K562 (cell line): ENCODE data around the gene KBTBD2. TPM values are rescaled to one million over a fixed set of nuclear protein-coding genes. Genes with fewer than 3 reads are reported as not detected.

Source experiments
- ATAC-seq: fragments of 200-7000 bp; cut with Tn5 transposase; 3 replicates; pipeline ENCODE4 v1.9.1; 2020; ENCODE audit warnings: moderate library complexity
- BruUV-seq: library from RNA; stranded (reverse); fragments of 400-500 nt; replicated peaks from 2 replicates; lab custom pipeline; 2021; lab: Mats Ljungman, UMichigan
- CTCF ChIA-PET: fragments of 300-600 bp; formaldehyde crosslinking; extraction: SDS; loops from one replicate; lab custom pipeline; 2021; ENCODE audit warnings: low intra/inter-chr PET ratio; lab: Yijun Ruan, JAX
- POLR2A ChIA-PET: fragments of 300-600, 350-650 bp; sonication (Branson Sonifier 250); formaldehyde crosslinking; extraction: SDS; loops from one replicate; lab custom pipeline; 2021; ENCODE audit warnings: antibody characterized with exemption, inconsistent platforms; lab: Yijun Ruan, JAX
- DNase-seq, 4 experiments: peaks; one replicate each; pipeline versions ENCODE4 v3.0.0 to v3.0.0-alpha.2; 2011 to 2018; ENCODE audit warnings: low spot score in 3 of 4, mixed read lengths in 3 of 4; ENCODE audit errors: extremely low read depth in 1 of 4
- FAIRE-seq: peaks from 2 replicates; lab custom pipeline; 2011; peaks lifted over from hg19 to GRCh38; lab: Jason Lieb, UNC
- H2AFZ ChIP-seq: 2 replicates; pipeline ENCODE4 v1.6.0; 2011; ENCODE audit warnings: low read depth, low read length, control low read depth, inconsistent platforms
- H3K27ac ChIP-seq: fragments of 200-600 bp; 3 replicates; pipeline ENCODE4 v1.8.0; 2011; ENCODE audit warnings: low read depth, mild to moderate bottlenecking, control low read depth, inconsistent platforms, low read length, moderate library complexity, mixed read lengths; ENCODE audit errors: extremely low read depth
- H3K27me3 ChIP-seq, 2 experiments: fragments of 300-600 bp in 1 of 2; 2 replicates in 1 of 2; 3 replicates in 1 of 2; pipeline versions ENCODE4 v1.6.0 to v1.8.0; 2011; ENCODE audit warnings: inconsistent platforms in 2 of 2, low read length in 2 of 2, mild to moderate bottlenecking in 1 of 2, mixed read lengths in 1 of 2, moderate library complexity in 1 of 2; ENCODE audit not compliant: control insufficient read depth in 2 of 2, insufficient read depth in 2 of 2
- H3K36me3 ChIP-seq: fragments of 300-600 bp; 3 replicates; pipeline ENCODE4 v1.8.0; 2011; ENCODE audit warnings: mild to moderate bottlenecking, low read length, inconsistent platforms; ENCODE audit not compliant: control insufficient read depth, insufficient read depth
- H3K4me1 ChIP-seq, 2 experiments: fragments of 200-600 bp in 1 of 2; replicated peaks in 1 of 2; 2 replicates in 1 of 2; 3 replicates in 1 of 2; pipeline versions ENCODE4 v1.5.1 to v1.8.0; 2011; ENCODE audit warnings: inconsistent platforms in 2 of 2, low read length in 2 of 2, mild to moderate bottlenecking in 1 of 2, mixed read lengths in 1 of 2, moderate library complexity in 1 of 2; ENCODE audit not compliant: control insufficient read depth in 2 of 2, insufficient read depth in 2 of 2
- H3K4me2 ChIP-seq: 2 replicates; pipeline ENCODE4 v1.6.1; 2011; ENCODE audit warnings: low read length, control low read depth, inconsistent platforms, mixed read lengths; ENCODE audit not compliant: insufficient read depth
- H3K4me3 ChIP-seq: fragments of 200-600 bp; sonication (generic), shearing (Covaris generic); 2 replicates; pipeline ENCODE4 v1.5.1; 2016; ENCODE audit warnings: control low read depth, inconsistent platforms
- H3K79me2 ChIP-seq: fragments of 200-600 bp; 3 replicates; pipeline ENCODE4 v1.8.0; 2011; ENCODE audit warnings: low read length, inconsistent platforms; ENCODE audit not compliant: control insufficient read depth, insufficient read depth
- H3K9ac ChIP-seq, 2 experiments: 2 replicates each; pipeline versions ENCODE4 v1.6.0 to v1.6.1; 2011; ENCODE audit warnings: low read depth in 2 of 2, low read length in 2 of 2, control low read depth in 1 of 2, inconsistent platforms in 1 of 2, mild to moderate bottlenecking in 1 of 2, mixed read lengths in 1 of 2; ENCODE audit not compliant: insufficient read depth in 1 of 2
- H3K9me1 ChIP-seq: one replicate; pipeline ENCODE4 v1.6.0; 2011; ENCODE audit warnings: inconsistent platforms, mild to moderate bottlenecking, low read length, moderate library complexity; ENCODE audit not compliant: control insufficient read depth, insufficient read depth
- H3K9me3 ChIP-seq: replicated peaks from 2 replicates; pipeline ENCODE4 v1.5.1; 2011; ENCODE audit warnings: low read depth, low read length, inconsistent platforms; ENCODE audit not compliant: control insufficient read depth, insufficient read depth
- H4K20me1 ChIP-seq: replicated peaks from 2 replicates; pipeline ENCODE4 v1.6.1; 2011; ENCODE audit warnings: low read length, inconsistent platforms, mixed read lengths; ENCODE audit not compliant: control insufficient read depth, insufficient read depth
- NCOA2 ChIP-seq, 2 experiments: fragments of 450-650 bp; IDR thresholded peaks; 2 replicates each; pipeline ENCODE4 v1.6.1; 2018; ENCODE audit warnings: mild to moderate bottlenecking in 2 of 2, moderate library complexity in 1 of 2; ENCODE audit not compliant: partially characterized antibody in 2 of 2
- in situ Hi-C: fragments of 300-500 bp; cut with MboI; formaldehyde crosslinking; loops from 4 replicates; pipeline ENCODE4 v1.15.0; 2018; ENCODE audit warnings: inconsistent platforms, mixed read lengths
- intact Hi-C: fragments of 100-400 bp; cut with micrococcal nuclease; formaldehyde crosslinking; loops from 2 replicates; pipeline ENCODE4 v1.14.2; 2022
- polyA plus RNA-seq, 8 experiments: library from polyadenylated mRNA; depleted of rRNA in 4 of 8; stranded (reverse) in 5 of 8; unstranded in 3 of 8; fragments of >200 nt; fragmentation: Nextera tagmentation in 2 of 8; fragmentation: Illumina TruSeq in 1 of 8; extraction: Ambion mirVana in 2 of 8; extraction: Trizol in 1 of 8; gene quantifications; 2 replicates each; pipeline versions ENCODE4 v1.2.1 to v1.2.3, GENCODE V29; 2011 to 2014; ENCODE audit warnings: inconsistent platforms in 1 of 8, missing spikeins in 1 of 8
- total RNA-seq, 7 experiments: library from RNA; depleted of rRNA in 6 of 7; stranded (reverse); fragments of >200 nt in 6 of 7; fragmentation: Illumina TruSeq in 2 of 7; extraction: Trizol in 2 of 7; gene quantifications; 2 replicates each; pipeline versions ENCODE4 v1.2.1 to v1.2.3, GENCODE V29; 2011 to 2021; ENCODE audit warnings: low replicate concordance in 1 of 7
- TF ChIP-seq, protein P1 (sequence below): fragments of 450-650 bp; IDR thresholded peaks from 2 replicates; pipeline ENCODE4 v1.6.1; 2016
- TF ChIP-seq, protein P2 (sequence below), 2 experiments: IDR thresholded peaks in 1 of 2; conservative IDR thresholded peaks in 1 of 2; 2 replicates each; pipeline ENCODE4 v1.6.1; 2016; ENCODE audit warnings: low read depth in 2 of 2, mild to moderate bottlenecking in 1 of 2, missing compliant biosample characterization in 1 of 2, missing genetic modification characterization in 1 of 2, moderate library complexity in 1 of 2

Gene KBTBD2
- total and polyA plus RNA-seq, 9 of the 15 experiments (the other 6 are each of a cell fraction or from before 2014, with no cell fraction given), result 22.8 to 62.2 (median 30.8) TPM

DNA sequence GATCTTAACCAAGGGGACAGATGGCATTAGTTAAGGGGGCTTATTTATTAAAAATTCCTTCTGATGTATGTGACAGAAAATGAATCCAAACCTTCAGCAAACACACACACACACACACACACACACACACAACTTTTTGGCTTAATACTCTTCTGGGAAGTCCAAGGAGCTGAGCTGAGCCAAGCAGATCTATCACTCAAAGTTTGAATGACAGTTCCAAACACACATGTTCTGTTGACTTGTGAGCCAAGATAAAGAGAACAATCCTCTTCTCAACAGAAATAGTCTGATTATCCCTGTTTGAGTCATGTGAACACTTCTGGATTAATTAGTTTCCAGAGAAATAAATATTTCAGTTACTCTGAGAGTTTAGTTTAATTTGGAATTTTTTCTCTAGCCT is 31.5 kb downstream of the KBTBD2 start:
- intact Hi-C loops, result no loop called here
- H3K27me3 ChIP-seq, result no peaks in the 10 kb centered on the region
- BruUV-seq, result no TSS peak
- no peak overlapping the region for H3K9ac ChIP-seq
- H3K79me2 ChIP-seq, result no peaks in the 10 kb centered on the region
- H3K27ac ChIP-seq, result no peak overlapping the region
- CTCF ChIA-PET, result no interaction called here
- ATAC-seq (no peak), DNase-seq (no peak)
- in situ Hi-C loops, result no loop called here
- H3K4me3 ChIP-seq, result no peak overlapping the region
- H3K9me1 ChIP-seq, result no peaks in the 10 kb centered on the region
- no peaks in the 10 kb centered on the region for H3K9me3 ChIP-seq
- no peak overlapping the region for H2AFZ ChIP-seq
- no peaks in the 10 kb centered on the region for H3K4me1 ChIP-seq
- POLR2A ChIA-PET, result interaction anchor here (1.1 to 1.3 kb wide), 2 partner anchors 8 to 15 kb away, joined by 5 read pairs; no protein-coding TSS in a partner anchor
- no peaks in the 10 kb centered on the region for H3K36me3 ChIP-seq
- TF ChIP-seq, protein P1, sequence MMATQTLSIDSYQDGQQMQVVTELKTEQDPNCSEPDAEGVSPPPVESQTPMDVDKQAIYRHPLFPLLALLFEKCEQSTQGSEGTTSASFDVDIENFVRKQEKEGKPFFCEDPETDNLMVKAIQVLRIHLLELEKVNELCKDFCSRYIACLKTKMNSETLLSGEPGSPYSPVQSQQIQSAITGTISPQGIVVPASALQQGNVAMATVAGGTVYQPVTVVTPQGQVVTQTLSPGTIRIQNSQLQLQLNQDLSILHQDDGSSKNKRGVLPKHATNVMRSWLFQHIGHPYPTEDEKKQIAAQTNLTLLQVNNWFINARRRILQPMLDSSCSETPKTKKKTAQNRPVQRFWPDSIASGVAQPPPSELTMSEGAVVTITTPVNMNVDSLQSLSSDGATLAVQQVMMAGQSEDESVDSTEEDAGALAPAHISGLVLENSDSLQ, result peak; percentile 85
- TF ChIP-seq, protein P2, sequence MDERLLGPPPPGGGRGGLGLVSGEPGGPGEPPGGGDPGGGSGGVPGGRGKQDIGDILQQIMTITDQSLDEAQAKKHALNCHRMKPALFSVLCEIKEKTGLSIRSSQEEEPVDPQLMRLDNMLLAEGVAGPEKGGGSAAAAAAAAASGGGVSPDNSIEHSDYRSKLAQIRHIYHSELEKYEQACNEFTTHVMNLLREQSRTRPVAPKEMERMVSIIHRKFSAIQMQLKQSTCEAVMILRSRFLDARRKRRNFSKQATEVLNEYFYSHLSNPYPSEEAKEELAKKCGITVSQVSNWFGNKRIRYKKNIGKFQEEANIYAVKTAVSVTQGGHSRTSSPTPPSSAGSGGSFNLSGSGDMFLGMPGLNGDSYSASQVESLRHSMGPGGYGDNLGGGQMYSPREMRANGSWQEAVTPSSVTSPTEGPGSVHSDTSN (CRISPR knock-in tag; IDR thresholded peaks at IDR 0.05; ENCODE audit: low read depth), result no peak
- TF ChIP-seq, protein P2 (tag; conservative IDR thresholded peaks at IDR 0.05; ENCODE audit: low read depth), result peak; percentile 49; the same call in 1 of the 2 replicates
- no peak for TF ChIP-seq NCOA2 (IDR thresholded peaks at IDR 0.05; ENCODE audit: partially characterized antibody in 2 of 2)
- TF ChIP-seq, all 486 proteins: peak for 2
- no peak for FAIRE-seq
- no peaks in the 10 kb centered on the region for H4K20me1 ChIP-seq
- H3K4me2 ChIP-seq, result no peak overlapping the region
